Body of pancreas (tissue), 4 donors: Measurements from ENCODE around the gene CXorf58. TPM values are rescaled to one million over a fixed set of nuclear protein-coding genes. Genes with fewer than 3 reads are reported as not detected.

Experiments used
- ATAC-seq: fragments of 150-250 bp; one replicate; pipeline ENCODE4 v1.9.1; 2016
- DNase-seq, 4 donors: peaks; one replicate each; pipeline ENCODE4 v3.0.0-alpha.2; 2019
- H3K27ac ChIP-seq, 4 donors: fragments of 200-600 bp; sonication (generic); 1 replicate in 3 of 4; 2 replicates in 1 of 4; pipeline versions ENCODE4 v1.5.1 to v1.6.1; 2016 to 2019; ENCODE audit warnings: mild to moderate bottlenecking in 1 of 4, mixed read lengths in 1 of 4, moderate library complexity in 1 of 4
- H3K27me3 ChIP-seq, 2 donors: fragments of 200-600 bp; sonication (generic); one replicate each; pipeline ENCODE4 v1.6.0; 2016; ENCODE audit warnings: mild to moderate bottlenecking in 1 of 2
- H3K36me3 ChIP-seq, 2 donors: fragments of 200-600 bp; sonication (generic); replicated peaks in 1 of 2; 2 replicates each; pipeline ENCODE4 v1.5.1; 2016; ENCODE audit warnings: low read depth in 2 of 2; ENCODE audit not compliant: insufficient read depth in 1 of 2
- H3K4me1 ChIP-seq: fragments of 200-600 bp; sonication (generic); one replicate; pipeline ENCODE4 v1.6.0; 2016
- H3K4me3 ChIP-seq, 2 donors: fragments of 200-600 bp; sonication (generic); 1 replicate in 1 of 2; 2 replicates in 1 of 2; pipeline ENCODE4 v1.5.1; 2016 to 2019
- H3K9me3 ChIP-seq, 3 donors: fragments of 200-600 bp; sonication (generic); 1 replicate in 2 of 3; 2 replicates in 1 of 3; pipeline ENCODE4 v1.5.1; 2016
- POLR2A ChIP-seq, 3 donors: fragments of 450-650 bp; IDR thresholded peaks; one replicate each; pipeline ENCODE4 v1.6.1; 2016; ENCODE audit warnings: antibody characterized with exemption in 3 of 3, mild to moderate bottlenecking in 2 of 3
- WGBS, 2 donors: methylation state at CpG; one replicate each; pipeline ENCODE4 v1.1.5; 2017; 5-methylcytosine and 5-hydroxymethylcytosine counted together
- intact Hi-C: fragments of 100-400 bp; cut with DNase I; formaldehyde crosslinking; loops from one replicate; pipeline ENCODE4 v1.15.1; 2023
- total RNA-seq, 2 donors: library from RNA; depleted of rRNA; stranded (reverse); fragments of >200 nt; gene quantifications; one replicate each; pipeline ENCODE4 v1.1.0, GENCODE V29; 2016
- TF ChIP-seq, protein P1 (sequence below), 7 experiments: fragments of 450-650 bp in 4 of 7; fragments of 200-600 bp in 3 of 7; sonication (generic) in 3 of 7; IDR thresholded peaks; one replicate each; pipeline ENCODE4 v1.5.1; 2016 to 2019; ENCODE audit warnings: antibody characterized with exemption in 7 of 7

Gene CXorf58
- total RNA-seq, 2 donors from 2014 or later = 0.26 TPM; not detected in 1

DNA sequence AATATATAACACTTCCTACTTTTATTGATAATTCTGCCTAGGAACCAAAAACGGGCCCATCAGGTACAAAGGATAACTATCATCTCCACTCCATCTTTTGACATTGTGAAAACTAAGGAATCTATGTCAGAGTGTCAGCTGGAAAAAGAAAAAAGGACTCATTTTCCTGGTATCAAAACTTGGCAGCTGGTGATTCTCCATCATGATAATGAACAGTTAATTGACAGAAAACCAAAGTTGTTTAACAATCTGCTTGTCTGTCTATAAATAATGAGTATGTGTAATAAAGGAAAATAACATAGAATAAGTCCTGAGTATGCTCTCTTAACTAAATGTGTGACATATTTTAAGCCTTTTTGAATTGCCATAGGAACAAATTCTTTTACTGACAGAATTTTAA lies 31.4 kb downstream of the CXorf58 start:
- intact Hi-C loops = no loop called here
- TF ChIP-seq, protein P1, sequence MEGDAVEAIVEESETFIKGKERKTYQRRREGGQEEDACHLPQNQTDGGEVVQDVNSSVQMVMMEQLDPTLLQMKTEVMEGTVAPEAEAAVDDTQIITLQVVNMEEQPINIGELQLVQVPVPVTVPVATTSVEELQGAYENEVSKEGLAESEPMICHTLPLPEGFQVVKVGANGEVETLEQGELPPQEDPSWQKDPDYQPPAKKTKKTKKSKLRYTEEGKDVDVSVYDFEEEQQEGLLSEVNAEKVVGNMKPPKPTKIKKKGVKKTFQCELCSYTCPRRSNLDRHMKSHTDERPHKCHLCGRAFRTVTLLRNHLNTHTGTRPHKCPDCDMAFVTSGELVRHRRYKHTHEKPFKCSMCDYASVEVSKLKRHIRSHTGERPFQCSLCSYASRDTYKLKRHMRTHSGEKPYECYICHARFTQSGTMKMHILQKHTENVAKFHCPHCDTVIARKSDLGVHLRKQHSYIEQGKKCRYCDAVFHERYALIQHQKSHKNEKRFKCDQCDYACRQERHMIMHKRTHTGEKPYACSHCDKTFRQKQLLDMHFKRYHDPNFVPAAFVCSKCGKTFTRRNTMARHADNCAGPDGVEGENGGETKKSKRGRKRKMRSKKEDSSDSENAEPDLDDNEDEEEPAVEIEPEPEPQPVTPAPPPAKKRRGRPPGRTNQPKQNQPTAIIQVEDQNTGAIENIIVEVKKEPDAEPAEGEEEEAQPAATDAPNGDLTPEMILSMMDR (IDR thresholded peaks at IDR 0.05) = no peak
- TF ChIP-seq POLR2A (IDR thresholded peaks at IDR 0.05) = no peak

DNA sequence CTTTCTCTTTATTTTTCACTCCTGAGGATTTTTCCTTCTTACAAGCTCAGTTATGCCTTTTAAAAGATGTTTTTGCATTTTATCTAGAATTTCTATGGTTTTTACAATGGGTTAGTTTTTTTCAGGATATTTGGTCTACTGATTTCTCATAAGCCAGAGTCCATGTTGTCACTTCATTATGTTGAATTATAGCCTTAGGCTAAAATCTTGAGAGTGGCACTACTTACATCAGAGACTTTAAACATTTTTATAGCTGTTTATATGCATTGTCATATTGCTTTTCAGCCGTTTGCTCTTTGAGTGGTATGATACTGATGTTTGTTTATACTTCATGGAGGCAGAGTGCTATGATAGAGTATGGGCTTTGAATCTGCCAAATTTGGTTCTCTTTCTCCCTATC lies 36.4 kb downstream of the CXorf58 start:
- no peak for DNase-seq
- H3K4me1 ChIP-seq = no peaks in the 10 kb centered on the region
- H3K36me3 ChIP-seq = no peaks in the 10 kb centered on the region
- intact Hi-C loops = no loop called here
- H3K27ac ChIP-seq = no peak overlapping the region
- no peak for ATAC-seq
- no peaks in the 10 kb centered on the region for H3K9me3 ChIP-seq
- 27 to 29% methylated on average over 1 of the region's 1 CpG for WGBS, 2 donors
- no peaks in the 10 kb centered on the region for H3K27me3 ChIP-seq
- H3K4me3 ChIP-seq = no peak overlapping the region
- no peak for TF ChIP-seq POLR2A (IDR thresholded peaks at IDR 0.05)
- TF ChIP-seq, protein P1 (IDR thresholded peaks at IDR 0.05) = no peak

More for the DNA sequence above, 31.4 kb downstream of the CXorf58 start:
- H3K27me3 ChIP-seq = no peaks in the 10 kb centered on the region
- H3K4me1 ChIP-seq = no peaks in the 10 kb centered on the region
- no peaks in the 10 kb centered on the region for H3K36me3 ChIP-seq
- ATAC-seq (no peak), DNase-seq (no peak)
- no peaks in the 10 kb centered on the region for H3K9me3 ChIP-seq
- WGBS, 2 donors = 46% methylated on average over 1 of the region's 1 CpG
- H3K4me3 ChIP-seq = no peak overlapping the region
- no peak overlapping the region for H3K27ac ChIP-seq

DNA sequence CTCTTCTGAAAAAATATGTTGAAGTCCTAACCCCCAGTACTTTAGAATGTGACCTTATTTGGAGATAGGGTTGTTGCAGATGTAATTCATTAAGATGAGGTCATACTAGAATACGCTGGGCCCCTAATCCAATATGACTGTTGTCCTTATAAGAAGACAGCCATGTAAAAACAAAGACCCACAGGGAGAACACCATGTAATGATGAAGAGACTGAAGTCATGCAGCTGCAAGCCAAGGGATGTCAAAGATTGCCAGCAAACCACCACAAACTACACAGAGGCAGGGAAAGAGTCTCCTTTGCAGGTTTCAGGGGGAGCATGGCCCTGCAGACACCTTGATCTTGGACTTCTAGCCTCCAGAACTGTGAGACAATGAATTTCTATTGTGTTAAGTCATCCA lies 37.4 kb downstream of the CXorf58 start:
- no peaks in the 10 kb centered on the region for H3K27me3 ChIP-seq
- H3K9me3 ChIP-seq = no peaks in the 10 kb centered on the region
- no peak for TF ChIP-seq POLR2A (IDR thresholded peaks at IDR 0.05)
- TF ChIP-seq, protein P1 (IDR thresholded peaks at IDR 0.05) = no peak
- H3K36me3 ChIP-seq = no peaks in the 10 kb centered on the region
- no peaks in the 10 kb centered on the region for H3K4me1 ChIP-seq
- no peak for DNase-seq
- no peak for ATAC-seq
- H3K4me3 ChIP-seq = no peak overlapping the region
- no peak overlapping the region for H3K27ac ChIP-seq
- intact Hi-C loops = no loop called here
- 100% methylated on average over 1 of the region's 1 CpG for WGBS, 2 donors

- ATAC-seq (no peak), DNase-seq (no peak)
- no peaks in the 10 kb centered on the region for H3K27me3 ChIP-seq
- H3K9me3 ChIP-seq = no peaks in the 10 kb centered on the region
- H3K36me3 ChIP-seq = no peaks in the 10 kb centered on the region
- intact Hi-C loops = no loop called here
- H3K4me1 ChIP-seq = no peaks in the 10 kb centered on the region
- WGBS, 2 donors = 51 to 56% methylated on average over 3 of the region's 3 CpGs
- TF ChIP-seq POLR2A (IDR thresholded peaks at IDR 0.05) = no peak
- TF ChIP-seq, protein P1 (IDR thresholded peaks at IDR 0.05) = no peak
- H3K4me3 ChIP-seq = no peak overlapping the region
- no peak overlapping the region for H3K27ac ChIP-seq
These were observed 44.6 kb downstream of the CXorf58 start for GRCh38 chrX:23952391-23952790.
